ENCODE measurements around the gene PALM3.

PALM3 gene

DNA sequence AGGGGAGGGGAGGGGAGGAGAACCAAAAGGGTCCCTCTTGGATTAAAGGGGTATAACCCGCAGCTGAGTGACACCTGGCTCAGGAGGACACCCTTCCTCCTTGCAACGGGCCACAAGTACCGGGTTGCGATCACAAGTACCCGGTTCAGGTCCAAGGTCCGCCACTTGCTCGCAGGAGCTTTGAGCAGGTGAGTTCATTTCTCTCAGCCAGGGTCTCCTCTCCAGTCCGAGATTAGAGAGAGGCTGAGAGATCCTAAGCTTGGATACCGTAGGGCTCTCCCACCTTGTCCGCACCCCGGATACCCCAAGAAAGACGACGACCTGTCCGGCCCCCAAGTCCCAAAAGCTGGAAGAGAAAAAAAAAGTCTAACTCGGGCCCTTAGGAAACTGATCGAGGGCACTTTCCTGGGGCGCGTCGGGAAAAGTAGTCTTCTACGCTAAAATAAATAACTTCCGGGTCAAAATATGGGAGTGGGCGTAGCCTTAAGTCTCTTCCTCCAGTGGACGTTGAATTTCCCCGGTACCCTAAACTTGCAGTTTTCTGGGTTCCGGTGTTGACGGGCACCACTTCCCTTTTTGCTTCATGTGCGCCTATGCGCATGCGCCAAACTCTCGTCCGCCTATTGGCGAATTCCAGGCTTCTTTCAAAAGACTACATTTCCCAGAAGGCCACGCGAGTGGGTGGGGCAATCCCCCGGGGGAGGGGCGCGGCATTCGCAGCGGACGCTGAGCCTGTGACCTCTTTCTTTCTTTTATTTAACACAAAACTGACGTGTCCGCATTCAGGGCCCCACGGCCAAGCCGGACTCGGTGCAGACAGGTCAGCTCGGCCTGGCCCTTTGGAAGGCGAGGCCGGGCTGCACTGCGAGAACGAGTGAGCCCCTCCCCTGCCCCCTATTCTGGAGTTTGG is 19.3 kb upstream of the PALM3 start:
- TF ChIP-seq, protein P1, sequence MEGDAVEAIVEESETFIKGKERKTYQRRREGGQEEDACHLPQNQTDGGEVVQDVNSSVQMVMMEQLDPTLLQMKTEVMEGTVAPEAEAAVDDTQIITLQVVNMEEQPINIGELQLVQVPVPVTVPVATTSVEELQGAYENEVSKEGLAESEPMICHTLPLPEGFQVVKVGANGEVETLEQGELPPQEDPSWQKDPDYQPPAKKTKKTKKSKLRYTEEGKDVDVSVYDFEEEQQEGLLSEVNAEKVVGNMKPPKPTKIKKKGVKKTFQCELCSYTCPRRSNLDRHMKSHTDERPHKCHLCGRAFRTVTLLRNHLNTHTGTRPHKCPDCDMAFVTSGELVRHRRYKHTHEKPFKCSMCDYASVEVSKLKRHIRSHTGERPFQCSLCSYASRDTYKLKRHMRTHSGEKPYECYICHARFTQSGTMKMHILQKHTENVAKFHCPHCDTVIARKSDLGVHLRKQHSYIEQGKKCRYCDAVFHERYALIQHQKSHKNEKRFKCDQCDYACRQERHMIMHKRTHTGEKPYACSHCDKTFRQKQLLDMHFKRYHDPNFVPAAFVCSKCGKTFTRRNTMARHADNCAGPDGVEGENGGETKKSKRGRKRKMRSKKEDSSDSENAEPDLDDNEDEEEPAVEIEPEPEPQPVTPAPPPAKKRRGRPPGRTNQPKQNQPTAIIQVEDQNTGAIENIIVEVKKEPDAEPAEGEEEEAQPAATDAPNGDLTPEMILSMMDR (IDR thresholded peaks at IDR 0.05; ENCODE audit: borderline replicate concordance, insufficient read depth, low read depth, low read length): no peak
- peak overlapping the region; percentile 90 for H3K4me3 ChIP-seq (ENCODE audit: low read depth, low read length)

DNA sequence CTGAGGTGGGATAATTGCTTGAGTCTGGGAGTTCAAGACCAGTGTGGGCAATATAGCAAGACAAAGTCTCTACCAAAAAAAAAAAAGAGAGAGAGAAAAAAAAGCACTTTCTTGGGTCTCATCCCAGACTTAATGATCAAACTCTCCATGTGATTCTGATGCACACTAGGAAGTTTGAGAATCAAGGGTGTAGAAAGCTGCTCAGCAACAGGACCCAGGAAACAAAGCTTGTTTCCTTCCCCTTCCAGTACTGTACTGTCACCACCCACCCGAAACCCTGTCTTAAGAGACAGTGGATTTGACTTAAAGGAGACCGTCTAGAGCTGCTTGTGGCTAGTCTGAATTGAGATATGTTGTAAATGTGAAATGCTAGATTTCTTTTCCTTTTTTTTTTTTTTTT is 16.5 kb upstream of the PALM3 start:
- H3K4me3 ChIP-seq (ENCODE audit: low read depth, low read length): no peak overlapping the region
- TF ChIP-seq, protein P1 (IDR thresholded peaks at IDR 0.05; ENCODE audit: borderline replicate concordance, insufficient read depth, low read depth, low read length): no peak

DNA sequence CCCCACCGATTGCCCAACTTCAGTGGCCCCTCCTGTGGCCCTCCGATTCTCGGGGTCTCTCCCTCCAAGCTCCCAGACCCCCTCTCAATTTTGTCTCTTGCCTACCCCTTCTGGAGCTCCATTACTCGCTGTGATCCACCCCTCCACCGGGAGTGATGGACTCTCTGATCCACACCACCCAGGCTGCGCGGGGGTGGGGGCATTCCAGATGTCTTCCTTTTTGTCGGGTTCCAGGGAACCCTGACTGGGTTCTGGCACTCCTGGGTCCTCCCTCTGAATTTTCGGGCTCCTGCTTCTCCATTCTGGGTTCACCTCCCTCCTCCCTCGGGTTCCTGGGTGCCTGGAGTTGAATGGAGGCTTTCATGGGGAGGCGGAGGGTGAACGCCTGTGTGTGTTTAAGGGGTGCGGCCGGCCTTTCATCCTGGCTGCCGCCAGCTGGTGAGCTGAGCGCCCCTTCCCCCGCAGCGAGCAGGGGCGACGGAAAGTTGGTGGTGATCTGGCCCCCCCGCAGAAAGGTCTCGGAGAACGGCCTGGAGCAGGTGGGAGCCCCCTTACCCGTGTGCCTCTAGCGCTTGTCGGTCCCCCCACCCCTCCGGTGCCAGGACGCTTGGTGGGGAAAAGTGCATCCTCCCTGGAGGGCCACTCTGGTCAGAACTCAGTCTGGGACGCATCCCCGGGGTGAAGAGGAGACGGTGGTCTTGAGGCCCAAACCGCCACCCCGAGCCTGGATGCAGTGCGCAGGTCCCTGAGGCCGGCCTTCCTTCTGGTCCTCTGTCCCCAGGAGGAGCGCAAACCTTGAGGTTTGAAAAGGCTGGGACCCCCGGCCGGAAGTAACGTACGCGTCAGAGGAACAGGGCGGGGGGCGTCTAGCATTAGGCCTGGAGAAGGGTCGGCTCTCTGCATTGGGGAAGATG is 12.3 kb upstream of the PALM3 start:
- peak overlapping the region; percentile 52 for H3K4me3 ChIP-seq (ENCODE audit: low read depth, low read length)
- TF ChIP-seq, protein P1 (IDR thresholded peaks at IDR 0.05; ENCODE audit: borderline replicate concordance, insufficient read depth, low read depth, low read length): no peak

DNA sequence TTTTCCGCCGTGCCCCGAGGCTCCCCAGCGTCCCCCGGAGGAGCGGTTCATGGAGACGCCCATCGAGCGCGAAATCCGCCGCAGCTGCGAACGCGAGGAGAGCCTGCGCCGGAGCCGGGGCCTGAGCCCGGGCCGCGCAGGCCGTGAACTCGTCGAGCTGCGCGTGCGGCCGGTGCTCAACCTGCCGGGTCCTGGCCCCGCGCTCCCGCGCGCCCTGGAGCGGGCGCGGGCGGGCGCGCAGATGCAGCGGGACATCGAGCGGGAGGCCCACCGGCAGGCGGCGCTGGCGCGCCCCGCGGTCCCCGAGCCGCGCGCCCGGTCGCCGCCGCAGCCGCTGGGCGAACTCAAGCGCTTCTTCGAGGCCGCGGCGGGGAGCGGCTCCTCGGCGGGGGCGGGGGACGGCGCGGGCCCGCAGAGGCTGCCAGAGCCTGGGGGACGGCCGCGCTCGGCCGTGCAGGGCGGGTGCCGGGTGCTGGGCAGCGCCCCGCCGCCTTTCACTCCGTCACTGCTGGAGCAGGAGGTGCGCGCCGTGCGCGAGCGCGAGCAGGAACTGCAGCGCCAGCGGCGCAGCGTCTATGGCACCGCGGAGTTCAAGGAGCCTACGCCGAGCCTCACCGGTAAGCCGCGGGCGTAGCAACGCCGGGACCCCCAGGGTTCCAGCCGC is 11.5 kb upstream of the PALM3 start:
- H3K4me3 ChIP-seq (ENCODE audit: low read depth, low read length): peak overlapping the region; percentile 52
- TF ChIP-seq, protein P1 (IDR thresholded peaks at IDR 0.05; ENCODE audit: borderline replicate concordance, insufficient read depth, low read depth, low read length): peak; percentile 83

DNA sequence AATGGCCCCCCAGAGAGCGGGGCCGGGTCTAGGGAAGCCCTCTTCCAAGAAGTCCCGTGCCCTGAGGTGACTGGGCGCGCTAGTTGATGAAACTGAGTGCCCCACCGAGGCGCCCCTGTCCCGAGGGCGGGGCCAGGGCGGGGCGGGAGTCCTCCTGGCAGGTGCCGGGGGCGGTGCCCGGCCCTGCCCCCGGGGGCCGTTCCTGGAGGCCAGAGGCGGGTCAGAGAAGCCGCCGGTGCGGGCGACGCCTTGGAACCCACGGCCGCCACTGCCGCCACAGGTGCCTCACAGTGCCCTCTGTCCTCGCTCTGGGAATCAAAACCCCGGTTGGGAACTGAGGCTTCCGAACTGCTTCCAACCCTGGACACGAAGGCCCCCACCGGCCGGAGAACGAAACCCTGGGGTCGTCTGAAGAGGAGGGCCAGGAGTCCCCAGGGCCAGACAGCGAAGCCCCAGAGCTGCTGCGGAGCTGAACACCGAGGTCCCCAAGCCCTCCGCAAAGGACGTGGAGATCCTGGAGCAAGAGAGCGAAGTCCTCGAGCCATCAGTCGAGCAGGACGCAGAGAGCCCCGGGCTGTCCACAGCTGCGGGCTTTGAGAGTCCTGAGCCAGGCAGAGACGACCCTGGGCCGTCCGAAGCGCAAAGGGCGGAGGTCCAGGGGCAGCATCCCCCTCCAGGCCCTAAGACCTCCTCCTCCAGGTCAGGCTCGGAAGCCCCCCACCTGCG is 10.8 kb upstream of the PALM3 start, which contains the start of gene MISP3:
TSS of gene MISP3 (plus strand) at position 252 of the 726 bp plus-strand sequence. CDS start 524 bp downstream, outside the sequence.
- TF ChIP-seq, protein P1 (IDR thresholded peaks at IDR 0.05; ENCODE audit: borderline replicate concordance, insufficient read depth, low read depth, low read length): no peak
- H3K4me3 ChIP-seq (ENCODE audit: low read depth, low read length): peak within 1 kb of the TSS; percentile 52

Data from GM12875 (cell line).